Measurements from ENCODE around the gene JARID2.
A peak's percentile ranks its signal among the peaks of the same experiment; 100 is the strongest.

JARID2 gene

DNA sequence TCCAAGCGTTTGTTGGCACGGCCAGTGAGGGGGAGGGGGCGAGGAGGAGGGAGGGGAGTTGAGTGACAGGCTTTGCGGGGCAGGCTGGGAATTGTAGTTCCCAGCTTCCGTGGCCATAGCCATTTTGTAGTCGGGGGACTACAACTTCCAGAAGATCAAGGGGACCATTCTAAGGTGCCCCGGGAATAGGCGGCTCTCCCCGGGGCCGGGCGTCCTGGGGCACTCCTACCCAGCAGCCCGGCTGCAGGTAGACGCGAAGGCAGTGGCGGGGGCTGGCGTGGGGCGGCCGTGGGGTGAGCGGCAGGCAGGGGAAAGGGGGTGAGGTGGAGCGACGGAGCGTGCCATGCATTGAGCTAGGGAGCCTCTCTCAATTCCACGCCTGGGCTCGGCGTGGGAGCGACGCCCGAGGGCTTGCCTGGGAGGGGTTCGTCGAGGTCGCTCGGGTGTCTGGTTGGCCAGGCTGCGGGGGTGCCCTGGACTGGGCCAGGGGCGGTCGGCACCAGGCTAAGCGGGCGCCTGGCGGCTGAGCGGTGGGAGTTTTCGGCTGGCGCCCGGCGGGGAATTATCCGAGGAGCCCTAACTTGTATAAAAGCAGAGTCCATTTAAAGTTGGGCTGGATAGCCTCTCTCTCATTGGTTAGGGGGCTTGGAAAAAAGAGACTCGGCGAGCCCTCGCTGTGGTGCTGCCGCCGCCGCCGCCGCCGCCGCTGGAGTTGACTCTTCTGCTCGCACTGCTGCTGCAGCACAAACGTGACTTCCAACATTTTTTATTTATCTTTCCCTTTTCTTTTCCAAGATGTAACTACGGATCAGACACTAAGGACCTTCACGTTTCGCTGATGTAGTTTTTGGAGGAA lies at the start of gene JARID2:
TSS of gene JARID2 (plus strand) at position 709 of the 856 bp plus-strand sequence. CDS start 471 bp downstream, outside the sequence.
- peak; percentile 97 for DNase-seq

DNA sequence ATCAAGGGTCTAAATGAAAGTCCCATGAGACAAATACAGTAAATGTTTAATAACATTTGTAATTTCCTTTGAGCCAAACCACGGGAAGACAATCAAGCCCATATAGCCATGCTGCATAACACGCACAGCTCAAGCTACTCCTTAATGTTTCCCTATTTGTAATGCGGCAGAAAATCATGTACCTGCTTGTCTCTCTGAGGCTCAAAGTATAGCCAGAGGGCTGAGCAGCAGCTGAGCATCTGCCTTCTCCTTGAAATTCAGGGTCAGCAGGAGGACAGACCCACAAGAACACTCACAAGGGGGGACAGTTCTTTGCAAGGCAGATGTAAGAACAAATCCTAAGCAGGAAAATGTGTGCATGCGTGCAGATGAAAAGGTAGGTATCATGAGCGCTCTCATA lies 45.8 kb upstream of the JARID2 start:
- DNase-seq, result no peak

- no peak for DNase-seq
These were observed 40.5 kb upstream of the JARID2 start for GRCh38 chr6:15205321-15205720.

DNA sequence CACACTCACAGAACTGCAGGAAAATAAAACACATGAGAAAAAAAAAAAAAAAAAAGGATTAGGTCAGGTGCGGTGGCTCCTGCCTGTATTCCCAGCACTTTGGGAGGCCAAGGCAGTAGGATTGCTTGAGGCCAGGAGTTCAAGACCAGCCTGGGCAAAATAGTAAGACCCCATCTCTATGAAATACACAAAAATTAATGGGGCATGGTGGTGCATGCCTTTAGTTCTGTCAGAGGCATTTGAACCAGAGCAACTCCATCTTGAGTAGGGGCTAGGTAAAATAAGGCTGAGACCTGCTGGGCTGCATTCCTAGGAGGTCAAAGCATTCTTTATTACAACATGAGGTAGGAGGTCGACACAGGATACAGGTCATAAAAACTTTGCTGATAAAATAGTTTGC lies 39.0 kb upstream of the JARID2 start:
- no peak for DNase-seq

GRCh38 chr6:15207923-15208322 lies 37.9 kb upstream of the JARID2 start:
- no peak for DNase-seq

DNA sequence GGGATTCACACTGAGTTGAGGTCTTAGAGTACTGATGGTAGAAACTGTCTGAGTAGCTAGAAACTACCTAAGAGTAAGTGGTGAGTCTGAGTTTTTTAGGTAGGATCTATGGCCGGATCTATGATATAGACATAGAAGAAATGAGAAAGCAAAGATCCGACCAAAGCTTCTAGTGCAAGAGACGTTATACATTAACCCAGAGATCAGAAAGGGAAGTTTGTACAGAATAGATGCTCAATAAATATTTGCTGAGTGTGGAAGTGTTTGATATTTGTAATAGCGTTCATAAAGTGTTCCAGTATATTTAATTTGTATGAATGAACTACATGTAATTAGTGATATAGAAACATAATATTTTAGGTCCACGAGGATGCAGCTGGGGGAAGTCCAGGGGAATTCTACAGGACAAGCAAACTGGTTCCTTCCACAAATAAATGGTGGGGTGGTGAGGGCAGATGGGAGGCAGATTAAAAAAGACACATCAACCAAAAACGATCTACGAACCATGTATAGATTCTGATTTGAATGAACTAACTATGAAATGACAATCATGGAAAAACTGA lies 31.9 kb upstream of the JARID2 start:
- DNase-seq, result no peak

DNA sequence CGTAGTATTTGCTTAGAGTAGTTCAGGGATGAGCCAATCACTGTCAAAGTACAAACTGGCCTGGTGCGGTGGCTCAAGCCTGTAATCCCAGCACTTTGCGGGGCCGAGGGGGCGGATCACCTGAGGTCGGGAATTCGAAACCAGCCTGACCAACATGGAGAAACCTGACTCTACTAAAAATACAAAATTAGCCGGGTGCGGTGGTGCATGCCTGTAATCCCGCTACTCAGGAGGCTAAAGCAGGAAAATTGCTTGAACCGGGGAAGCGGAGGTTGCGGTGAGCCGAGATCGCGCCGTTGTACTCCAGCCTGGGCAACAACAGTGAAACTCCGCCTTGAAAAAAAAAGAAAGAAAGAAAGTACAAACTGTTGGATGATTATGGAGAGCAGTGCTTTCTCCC lies 27.5 kb upstream of the JARID2 start:
- no peak for DNase-seq

DNA sequence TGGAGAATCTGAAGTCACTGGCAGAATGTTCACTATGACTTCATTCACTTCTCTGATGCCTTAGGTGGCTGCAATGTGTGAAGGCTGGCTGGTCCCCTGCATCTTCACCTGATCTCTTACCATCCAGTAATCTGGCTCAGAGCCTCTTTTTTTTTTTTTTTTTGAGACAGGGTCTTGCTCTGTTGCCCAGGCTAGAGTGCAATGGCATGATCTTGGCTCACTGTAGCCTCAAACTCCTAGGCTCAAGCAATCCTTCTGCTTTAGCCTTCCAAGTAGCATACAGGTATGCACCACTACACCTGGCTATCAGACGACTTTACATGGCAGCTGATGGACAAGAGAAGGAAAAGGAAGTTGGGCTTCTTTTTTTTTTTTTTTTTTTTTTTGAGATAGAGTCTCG lies 25.8 kb upstream of the JARID2 start:
- no peak for DNase-seq

- DNase-seq, result no peak
These were observed 18.0 kb upstream of the JARID2 start for GRCh38 chr6:15227827-15228318.

- no peak for DNase-seq
These were observed 15.0 kb upstream of the JARID2 start for GRCh38 chr6:15230827-15231226.

GRCh38 chr6:15232836-15233510 lies 12.9 kb upstream of the JARID2 start:
- DNase-seq, result no peak

DNA sequence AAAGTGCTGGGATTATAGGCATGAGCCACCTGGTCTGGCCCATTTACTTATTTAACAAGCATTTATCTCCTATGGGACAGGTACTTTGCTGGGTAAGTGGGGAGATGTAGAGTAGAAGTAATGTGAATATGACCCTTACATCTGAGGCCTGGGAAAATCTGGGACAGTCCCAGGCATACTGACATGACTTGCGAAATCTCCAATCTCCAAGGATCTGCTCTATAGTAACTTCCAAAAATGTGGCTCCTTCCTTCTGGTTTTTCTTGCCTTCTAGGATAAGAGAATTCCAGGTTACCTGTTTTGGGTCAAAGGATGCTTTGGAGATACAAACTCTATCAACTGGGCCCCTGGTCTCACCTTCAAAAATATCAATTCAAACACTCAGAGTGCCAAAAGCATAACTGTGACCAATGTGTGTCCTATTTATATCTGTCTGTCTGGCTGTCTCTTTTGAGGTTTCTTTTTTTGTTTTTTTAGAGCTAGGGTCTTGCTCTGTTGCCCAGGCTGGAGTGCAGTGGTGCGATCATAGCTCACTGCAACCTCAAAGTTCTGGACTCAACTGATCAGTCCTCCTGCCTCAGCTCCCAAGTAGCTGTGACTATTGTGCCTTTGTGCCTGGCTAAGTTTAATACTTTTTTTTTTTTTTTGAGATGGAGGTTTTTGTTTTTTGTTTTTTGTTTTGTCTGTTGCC lies 11.7 kb upstream of the JARID2 start:
- DNase-seq, result no peak

DNA sequence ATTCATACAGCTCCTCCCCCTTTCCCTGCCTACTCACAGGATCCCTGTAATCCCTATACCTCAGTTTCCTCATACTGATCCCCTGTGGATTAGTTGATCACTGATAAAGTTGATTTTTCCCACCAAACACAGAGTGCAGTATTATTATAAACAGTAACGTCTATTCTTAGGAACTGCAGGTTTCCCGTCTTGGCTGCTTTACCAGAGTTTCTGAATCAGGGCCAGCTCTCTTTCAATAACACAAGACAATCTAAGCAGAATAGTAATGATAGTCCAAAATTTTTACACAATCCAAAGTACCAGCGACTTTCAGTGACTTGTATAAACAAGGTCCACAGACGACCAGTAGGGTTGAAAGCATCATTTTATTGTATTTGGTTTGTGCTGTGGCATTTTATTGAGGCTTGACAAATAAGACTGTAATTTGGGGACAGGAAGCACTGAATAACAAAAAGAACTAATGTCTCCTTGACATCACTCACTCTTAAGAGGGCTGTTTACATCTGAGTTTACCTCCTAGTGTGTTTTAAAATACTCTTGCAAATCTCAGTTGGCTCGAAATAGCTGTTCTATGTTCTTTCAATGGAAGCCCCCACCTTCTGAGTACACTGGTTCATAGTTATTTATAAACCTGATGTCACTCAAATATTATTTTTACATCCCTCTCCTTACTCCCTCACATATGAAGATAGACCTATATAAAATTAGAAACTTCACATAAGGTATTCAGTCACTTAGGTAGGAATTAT lies 6.1 kb upstream of the JARID2 start:
- DNase-seq, result no peak

GRCh38 chr6:15242503-15242902 lies 3.4 kb upstream of the JARID2 start:
- DNase-seq, result no peak

- DNase-seq, result no peak
These were observed 2.8 kb upstream of the JARID2 start for GRCh38 chr6:15242937-15243614.

GRCh38 chr6:15243910-15244619 lies 1.8 kb upstream of the JARID2 start:
- no peak for DNase-seq

GRCh38 chr6:15244620-15245360 lies 1.1 kb upstream of the JARID2 start:
- DNase-seq, result peak; percentile 38 to 75

DNA sequence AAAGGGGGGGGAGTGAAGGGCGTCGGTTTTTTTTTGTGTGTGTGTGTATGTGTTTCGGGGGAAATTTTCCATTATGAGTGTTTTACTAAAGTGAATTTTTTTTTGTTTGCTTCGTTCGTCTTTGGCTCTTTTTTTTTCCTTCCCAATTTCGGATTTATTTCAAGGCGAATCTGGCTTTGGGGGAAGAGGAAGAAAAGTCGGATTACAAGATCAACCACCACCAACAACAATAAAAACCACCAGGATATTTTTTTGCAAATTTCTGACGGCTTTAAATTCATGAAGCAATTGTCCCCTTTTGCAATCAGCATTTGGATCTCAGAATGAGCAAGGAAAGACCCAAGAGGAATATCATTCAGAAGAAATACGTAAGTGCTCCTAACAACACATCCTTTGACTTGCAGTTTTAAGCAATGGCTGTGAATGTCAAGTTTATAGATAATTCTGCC lies 372 bp downstream of the JARID2 start:
- DNase-seq, result no peak

DNA sequence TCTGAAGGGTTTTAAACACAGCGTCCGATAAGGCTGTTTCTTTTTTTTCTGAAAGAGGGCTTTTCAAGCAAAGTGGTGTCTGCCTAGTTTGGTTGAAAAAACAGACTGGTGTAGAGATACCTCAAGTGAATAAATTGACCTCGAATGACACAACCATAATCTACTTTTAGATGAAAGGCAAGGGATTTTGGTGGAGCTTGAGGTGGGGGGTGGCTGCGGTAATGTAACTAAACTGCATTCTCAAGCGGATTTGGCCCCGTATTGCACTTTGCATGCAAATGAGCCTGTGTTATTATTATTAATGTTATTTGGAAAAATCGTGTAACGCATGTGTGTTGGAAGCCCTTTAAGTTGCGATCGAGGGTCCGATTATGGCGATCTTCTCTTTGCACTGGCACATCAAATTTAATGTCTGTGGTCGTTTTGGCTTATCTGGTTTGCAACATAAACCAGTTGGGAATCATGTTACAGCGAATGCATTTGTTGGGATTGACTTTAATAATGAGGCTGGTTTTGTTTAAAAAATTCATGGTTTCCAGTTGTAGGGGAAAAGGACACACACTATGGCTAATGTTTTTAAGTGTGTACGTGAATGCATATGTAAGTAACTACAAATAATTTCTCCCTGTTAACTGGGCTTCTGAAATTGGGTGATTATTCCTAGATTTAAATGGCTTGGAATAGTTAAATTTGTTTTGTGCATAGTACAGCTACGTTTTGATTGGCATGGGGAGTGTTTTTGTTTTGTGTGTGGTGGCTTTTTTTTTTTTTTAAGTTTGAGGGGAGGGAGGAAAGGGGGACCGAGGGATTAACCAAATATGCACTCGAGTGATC lies 1.0 kb downstream of the JARID2 start:
- no peak for DNase-seq

Data from SW 1271 (cell line).